ENCODE results near the gene C17orf67. TPM values are rescaled to one million over a fixed set of nuclear protein-coding genes. Genes with fewer than 3 reads are reported as not detected.

C17orf67 gene
- total RNA-seq, 1 experiment from 2014 or later = 1.0 TPM

DNA sequence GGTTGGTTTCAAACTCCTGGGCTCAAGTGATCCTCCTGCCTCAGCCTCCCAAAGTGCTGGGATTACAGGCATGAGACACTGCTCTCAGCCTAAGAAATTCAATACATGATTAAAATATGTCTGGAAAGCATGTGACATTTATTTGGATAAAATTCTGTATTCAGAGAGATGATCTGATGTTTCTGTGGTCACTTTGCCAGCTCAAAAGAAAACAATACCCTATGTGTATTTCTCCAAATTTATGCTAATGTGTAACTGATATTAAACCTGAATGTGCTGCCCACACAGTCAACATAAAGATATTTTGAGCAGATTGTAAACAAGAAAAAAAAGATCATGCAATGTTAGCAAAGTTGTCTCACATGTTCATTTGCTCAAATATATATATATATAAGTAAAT, 16.7 kb downstream of the C17orf67 start:
- no peak overlapping the region for H3K9ac ChIP-seq (ENCODE audit: extremely low read depth, insufficient read length, low read length)
- H4K91ac ChIP-seq (ENCODE audit: insufficient read length, low read depth, low read length) = no peak overlapping the region
- no peak overlapping the region for H3K14ac ChIP-seq (ENCODE audit: insufficient read depth, low read length)
- no peaks in the 10 kb centered on the region for H3K9me3 Mint-ChIP-seq
- H3K4ac ChIP-seq (ENCODE audit: low read depth, low read length) = no peak overlapping the region
- H4K20me1 ChIP-seq (ENCODE audit: control insufficient read depth, insufficient read depth, insufficient read length) = no peaks in the 10 kb centered on the region
- H3K27ac ChIP-seq (ENCODE audit: insufficient read length, low read depth, low read length) = no peak overlapping the region
- H3T11ph ChIP-seq (ENCODE audit: low read length) = no peak overlapping the region
- peaks cover 5 to 16% of the 10 kb centered on the region in 2 experiments for H3K4me1 Mint-ChIP-seq
- H3K23me2 ChIP-seq (ENCODE audit: insufficient read length, low read depth, low read length, poor library complexity, severe bottlenecking) = no peaks in the 10 kb centered on the region
- H3K56ac ChIP-seq (ENCODE audit: insufficient read length, low read depth, low read length) = no peak overlapping the region
- no peak overlapping the region for H3K27ac Mint-ChIP-seq
- no peak overlapping the region for H2BK12ac ChIP-seq (ENCODE audit: insufficient read length, low read depth, low read length)
- no peak overlapping the region for H2BK20ac ChIP-seq (ENCODE audit: low read depth, low read length, poor library complexity, severe bottlenecking)
- no peaks in the 10 kb centered on the region for H3K36me3 Mint-ChIP-seq (ENCODE audit: insufficient read depth in 1 of 3, low read depth in 3 of 3)
- H4K8ac ChIP-seq (replicated peaks; ENCODE audit: insufficient read length, low read depth, low read length) = no peak overlapping the region
- H3K4me2 ChIP-seq (ENCODE audit: insufficient read depth, insufficient read length, low read length) = no peak overlapping the region
- no peak overlapping the region for H3K18ac ChIP-seq (ENCODE audit: insufficient read length, low read depth, low read length)
- H3K79me2 ChIP-seq (ENCODE audit: insufficient read depth, low read length) = no peaks in the 10 kb centered on the region
- H3K9me3 ChIP-seq (ENCODE audit: control insufficient read depth, low read depth, low read length) = no peaks in the 10 kb centered on the region
- H3K4me3 Mint-ChIP-seq = no peak overlapping the region
- H3K27me3 ChIP-seq (ENCODE audit: insufficient read depth, low read length) = no peaks in the 10 kb centered on the region
- H3K4me1 ChIP-seq (ENCODE audit: insufficient read depth, low read length) = no peaks in the 10 kb centered on the region
- TF ChIP-seq, protein P1, sequence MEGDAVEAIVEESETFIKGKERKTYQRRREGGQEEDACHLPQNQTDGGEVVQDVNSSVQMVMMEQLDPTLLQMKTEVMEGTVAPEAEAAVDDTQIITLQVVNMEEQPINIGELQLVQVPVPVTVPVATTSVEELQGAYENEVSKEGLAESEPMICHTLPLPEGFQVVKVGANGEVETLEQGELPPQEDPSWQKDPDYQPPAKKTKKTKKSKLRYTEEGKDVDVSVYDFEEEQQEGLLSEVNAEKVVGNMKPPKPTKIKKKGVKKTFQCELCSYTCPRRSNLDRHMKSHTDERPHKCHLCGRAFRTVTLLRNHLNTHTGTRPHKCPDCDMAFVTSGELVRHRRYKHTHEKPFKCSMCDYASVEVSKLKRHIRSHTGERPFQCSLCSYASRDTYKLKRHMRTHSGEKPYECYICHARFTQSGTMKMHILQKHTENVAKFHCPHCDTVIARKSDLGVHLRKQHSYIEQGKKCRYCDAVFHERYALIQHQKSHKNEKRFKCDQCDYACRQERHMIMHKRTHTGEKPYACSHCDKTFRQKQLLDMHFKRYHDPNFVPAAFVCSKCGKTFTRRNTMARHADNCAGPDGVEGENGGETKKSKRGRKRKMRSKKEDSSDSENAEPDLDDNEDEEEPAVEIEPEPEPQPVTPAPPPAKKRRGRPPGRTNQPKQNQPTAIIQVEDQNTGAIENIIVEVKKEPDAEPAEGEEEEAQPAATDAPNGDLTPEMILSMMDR (conservative IDR thresholded peaks at IDR 0.05) = no peak
- no peaks in the 10 kb centered on the region for H3K79me1 ChIP-seq (ENCODE audit: insufficient read depth, low read depth, low read length, poor library complexity, severe bottlenecking)
- no peak overlapping the region for H2BK5ac ChIP-seq (ENCODE audit: insufficient read length, low read length)
- DNase-seq = no peak
- no peak overlapping the region for H3K23ac ChIP-seq (ENCODE audit: insufficient read length, low read depth, low read length)
- no peak overlapping the region for H2AFZ ChIP-seq (ENCODE audit: low read length)
- no peak overlapping the region for H2BK120ac ChIP-seq (ENCODE audit: low read depth, low read length, poor library complexity, severe bottlenecking)
- no peak overlapping the region for H2BK15ac ChIP-seq (ENCODE audit: low read depth, low read length)
- no peaks in the 10 kb centered on the region; the same call in 1 of the 2 replicates for H3K27me3 Mint-ChIP-seq (ENCODE audit: low read depth)
- H2AK5ac ChIP-seq (ENCODE audit: insufficient read length, low read length) = no peak overlapping the region
- no peak overlapping the region for H4K5ac ChIP-seq (ENCODE audit: insufficient read length, low read depth, low read length)

All from H9 (cell line).